Mammary epithelial cell (primary cell): ENCODE measurements around the gene ZNF283.

Experiments
- CTCF ChIP-seq, 2 donors: IDR thresholded peaks in 1 of 2; conservative IDR thresholded peaks in 1 of 2; 2 replicates each; pipeline ENCODE4 v1.5.1; 2011 to 2012; ENCODE audit warnings: inconsistent platforms in 2 of 2, low read length in 2 of 2, mild to moderate bottlenecking in 2 of 2, control low read depth in 1 of 2, low read depth in 1 of 2; ENCODE audit not compliant: insufficient read depth in 1 of 2; ENCODE audit errors: extremely low read depth in 1 of 2
- EZH2 ChIP-seq: IDR thresholded peaks from 2 replicates; pipeline ENCODE4 v1.6.1; 2012; ENCODE audit warnings: low read length, inconsistent platforms, borderline replicate concordance

DNA sequence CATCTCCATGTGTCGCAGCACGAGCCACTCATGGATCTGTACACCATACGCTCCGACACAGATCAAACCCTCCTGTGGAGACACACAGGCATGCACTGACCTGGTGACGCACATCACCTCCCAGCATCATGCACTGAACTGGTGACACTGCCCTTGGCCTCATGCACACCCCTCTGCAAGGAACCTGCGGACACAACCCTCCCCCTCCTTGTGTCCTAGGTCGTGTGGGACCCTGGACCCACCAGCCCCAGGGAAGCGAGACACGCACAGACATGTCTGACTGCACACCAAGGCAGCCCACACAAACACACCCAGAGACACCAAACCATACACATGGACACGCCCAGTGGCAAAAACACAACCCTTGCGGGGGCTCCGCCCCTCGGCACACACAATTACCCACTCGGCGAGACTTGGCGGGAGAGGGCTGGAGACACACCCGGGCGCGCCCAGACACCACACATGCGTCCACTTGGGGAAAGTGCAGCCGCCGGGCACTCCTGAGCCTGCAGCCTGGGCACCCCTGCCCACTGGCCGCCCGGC, 44.4 kb upstream of the ZNF283 start:
- TF ChIP-seq EZH2, result no peak
- TF ChIP-seq CTCF (conservative IDR thresholded peaks at IDR 0.05 in 1 of 2, IDR thresholded peaks at IDR 0.05 in 1 of 2; ENCODE audit: extremely low read depth in 1 of 2, insufficient read depth in 1 of 2, low read depth in 1 of 2, low read length in 2 of 2), result no peak
